Measurements from ENCODE around the gene NEGR1. TPM values are rescaled to one million over a fixed set of nuclear protein-coding genes. Genes with fewer than 3 reads are reported as not detected.

The NEGR1 gene
- total RNA-seq, 1 experiment from 2014 or later = 0.05 TPM

DNA sequence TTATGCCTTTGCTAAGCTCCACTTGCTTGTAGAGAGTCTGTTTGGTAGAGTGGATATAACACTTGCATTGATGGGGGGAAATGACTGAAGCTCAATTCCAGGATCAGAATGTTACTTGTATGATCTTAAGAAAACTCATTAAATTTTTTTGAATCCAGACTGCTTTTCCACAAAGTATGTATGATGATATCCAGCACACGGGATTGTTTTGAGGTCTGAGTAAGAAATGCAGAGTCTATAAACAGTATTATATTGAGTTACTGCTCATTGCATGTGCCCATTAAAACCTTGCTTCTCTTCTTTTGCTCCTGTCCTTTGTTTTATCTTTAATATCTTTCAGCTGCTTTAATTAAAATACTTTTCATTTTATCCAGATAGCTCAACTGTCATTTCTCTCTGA is 631.1 kb downstream of the NEGR1 start:
- H3K9me3 ChIP-seq (ENCODE audit: control insufficient read depth in 1 of 2, insufficient read depth in 1 of 2, low read depth in 1 of 2, low read length in 2 of 2) = peaks cover 3 to 12% of the 10 kb centered on the region in 2 experiments; a peak in 2 of 4 replicates
- no peak overlapping the region for H2AFZ ChIP-seq (ENCODE audit: low read depth, low read length, poor library complexity, severe bottlenecking)
- no peak overlapping the region for H3K9ac ChIP-seq (ENCODE audit: low read length)
- H3K79me2 ChIP-seq (ENCODE audit: insufficient read depth, low read length) = no peaks in the 10 kb centered on the region
- POLR2A ChIA-PET = no interaction called here
- no peak overlapping the region for H3K4me3 ChIP-seq (replicated peaks in 1 of 2; ENCODE audit: low read depth in 1 of 2, low read length in 2 of 2)
- H3K9me2 ChIP-seq (ENCODE audit: insufficient read depth) = no peaks in the 10 kb centered on the region
- intact Hi-C loops (cut with micrococcal nuclease) = no loop called here
- H3K36me3 ChIP-seq (ENCODE audit: control insufficient read depth in 1 of 2, insufficient read depth in 2 of 2, low read length in 2 of 2) = no peaks in the 10 kb centered on the region
- ATAC-seq = no peak
- TF ChIP-seq FOSL1 (IDR thresholded peaks at IDR 0.05; ENCODE audit: low read depth) = no peak
- no peak for TF ChIP-seq JUND (IDR thresholded peaks at IDR 0.05)
- no peak overlapping the region for H3K4me2 ChIP-seq (ENCODE audit: low read length)
- CTCF ChIA-PET = no interaction called here
- no peaks in the 10 kb centered on the region for H3K27me3 ChIP-seq (ENCODE audit: insufficient read depth, low read length)
- H3K4me1 ChIP-seq (ENCODE audit: control insufficient read depth in 1 of 2, insufficient read depth in 2 of 2, low read length in 2 of 2) = no peaks in the 10 kb centered on the region
- RAD21 ChIA-PET (ENCODE audit: low non-redundant PET in 1 of 2, low total read pairs in 2 of 2, uncharacterized antibody in 2 of 2, unreplicated experiment in 2 of 2) = no interaction called here
- H4K20me1 ChIP-seq (ENCODE audit: insufficient read depth) = no peaks in the 10 kb centered on the region
- H3K27ac ChIP-seq (ENCODE audit: low read depth, low read length) = no peak overlapping the region
- DNase-seq (ENCODE audit: low read depth, low spot score) = no peak
- no TSS peak for BruUV-seq (replicated peaks)

DNA sequence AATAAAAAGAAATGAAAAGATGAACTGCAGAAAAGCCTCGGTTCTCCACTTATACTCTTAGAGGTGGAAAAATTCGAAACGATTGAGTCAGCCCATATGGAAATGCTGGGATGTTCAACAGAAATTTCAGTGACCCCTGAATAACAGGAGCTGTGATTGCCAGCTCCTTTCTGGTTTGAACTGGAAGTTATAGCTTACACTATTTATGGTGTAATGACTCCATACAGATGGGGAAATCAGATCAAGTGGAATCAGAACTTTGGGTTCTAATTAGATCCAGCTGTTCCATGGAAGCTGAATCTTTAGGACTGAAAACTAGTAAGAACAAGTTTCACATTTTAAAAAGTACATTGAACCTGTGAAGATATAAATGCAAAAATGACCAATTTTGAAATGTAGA is 632.2 kb downstream of the NEGR1 start:
- ATAC-seq = no peak
- POLR2A ChIA-PET = no interaction called here
- Histone ChIP-seq H3K36me3 (ENCODE audit: control insufficient read depth in 1 of 2, insufficient read depth in 2 of 2, low read length in 2 of 2) (no peaks in the 10 kb centered on the region), H3K27ac (ENCODE audit: low read depth, low read length) (no peak overlapping the region), H3K79me2 (ENCODE audit: insufficient read depth, low read length) (no peaks in the 10 kb centered on the region), H2AFZ (ENCODE audit: low read depth, low read length, poor library complexity, severe bottlenecking) (no peak overlapping the region), H3K4me3 (replicated peaks in 1 of 2; ENCODE audit: low read depth in 1 of 2, low read length in 2 of 2) (no peak overlapping the region), H3K4me2 (ENCODE audit: low read length) (no peak overlapping the region), H3K9ac (ENCODE audit: low read length) (no peak overlapping the region), H3K9me3 (ENCODE audit: control insufficient read depth in 1 of 2, insufficient read depth in 1 of 2, low read depth in 1 of 2, low read length in 2 of 2) (peaks cover 3 to 12% of the 10 kb centered on the region in 2 experiments; a peak in 2 of 4 replicates), H4K20me1 (ENCODE audit: insufficient read depth) (no peaks in the 10 kb centered on the region), H3K27me3 (ENCODE audit: insufficient read depth, low read length) (no peaks in the 10 kb centered on the region), H3K4me1 (ENCODE audit: control insufficient read depth in 1 of 2, insufficient read depth in 2 of 2, low read length in 2 of 2) (no peaks in the 10 kb centered on the region), H3K9me2 (ENCODE audit: insufficient read depth) (no peaks in the 10 kb centered on the region)
- TF ChIP-seq CEBPB (IDR thresholded peaks at IDR 0.05; ENCODE audit: low read depth) (no peak), FOSL1 (IDR thresholded peaks at IDR 0.05; ENCODE audit: low read depth) (no peak), ZNF274 (IDR thresholded peaks at IDR 0.05; ENCODE audit: low read depth, low read length) (no peak), EGR1 (IDR thresholded peaks at IDR 0.05; ENCODE audit: low read depth) (no peak), ZFX (IDR thresholded peaks at IDR 0.05) (no peak), ELF1 (IDR thresholded peaks at IDR 0.05; ENCODE audit: borderline replicate concordance, low read depth) (no peak)
- TF ChIP-seq, protein P1, sequence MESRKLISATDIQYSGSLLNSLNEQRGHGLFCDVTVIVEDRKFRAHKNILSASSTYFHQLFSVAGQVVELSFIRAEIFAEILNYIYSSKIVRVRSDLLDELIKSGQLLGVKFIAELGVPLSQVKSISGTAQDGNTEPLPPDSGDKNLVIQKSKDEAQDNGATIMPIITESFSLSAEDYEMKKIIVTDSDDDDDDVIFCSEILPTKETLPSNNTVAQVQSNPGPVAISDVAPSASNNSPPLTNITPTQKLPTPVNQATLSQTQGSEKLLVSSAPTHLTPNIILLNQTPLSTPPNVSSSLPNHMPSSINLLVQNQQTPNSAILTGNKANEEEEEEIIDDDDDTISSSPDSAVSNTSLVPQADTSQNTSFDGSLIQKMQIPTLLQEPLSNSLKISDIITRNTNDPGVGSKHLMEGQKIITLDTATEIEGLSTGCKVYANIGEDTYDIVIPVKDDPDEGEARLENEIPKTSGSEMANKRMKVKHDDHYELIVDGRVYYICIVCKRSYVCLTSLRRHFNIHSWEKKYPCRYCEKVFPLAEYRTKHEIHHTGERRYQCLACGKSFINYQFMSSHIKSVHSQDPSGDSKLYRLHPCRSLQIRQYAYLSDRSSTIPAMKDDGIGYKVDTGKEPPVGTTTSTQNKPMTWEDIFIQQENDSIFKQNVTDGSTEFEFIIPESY (IDR thresholded peaks at IDR 0.05; ENCODE audit: extremely low read depth, insufficient replicate concordance, low read length) = no peak
- TF ChIP-seq, protein P2, sequence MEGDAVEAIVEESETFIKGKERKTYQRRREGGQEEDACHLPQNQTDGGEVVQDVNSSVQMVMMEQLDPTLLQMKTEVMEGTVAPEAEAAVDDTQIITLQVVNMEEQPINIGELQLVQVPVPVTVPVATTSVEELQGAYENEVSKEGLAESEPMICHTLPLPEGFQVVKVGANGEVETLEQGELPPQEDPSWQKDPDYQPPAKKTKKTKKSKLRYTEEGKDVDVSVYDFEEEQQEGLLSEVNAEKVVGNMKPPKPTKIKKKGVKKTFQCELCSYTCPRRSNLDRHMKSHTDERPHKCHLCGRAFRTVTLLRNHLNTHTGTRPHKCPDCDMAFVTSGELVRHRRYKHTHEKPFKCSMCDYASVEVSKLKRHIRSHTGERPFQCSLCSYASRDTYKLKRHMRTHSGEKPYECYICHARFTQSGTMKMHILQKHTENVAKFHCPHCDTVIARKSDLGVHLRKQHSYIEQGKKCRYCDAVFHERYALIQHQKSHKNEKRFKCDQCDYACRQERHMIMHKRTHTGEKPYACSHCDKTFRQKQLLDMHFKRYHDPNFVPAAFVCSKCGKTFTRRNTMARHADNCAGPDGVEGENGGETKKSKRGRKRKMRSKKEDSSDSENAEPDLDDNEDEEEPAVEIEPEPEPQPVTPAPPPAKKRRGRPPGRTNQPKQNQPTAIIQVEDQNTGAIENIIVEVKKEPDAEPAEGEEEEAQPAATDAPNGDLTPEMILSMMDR (IDR thresholded peaks at IDR 0.05 in 2 of 3, conservative IDR thresholded peaks at IDR 0.05 in 1 of 3; ENCODE audit: borderline replicate concordance in 1 of 3, insufficient read depth in 1 of 3, low read depth in 2 of 3, low read length in 2 of 3) = no peak
- TF ChIP-seq, protein P3, sequence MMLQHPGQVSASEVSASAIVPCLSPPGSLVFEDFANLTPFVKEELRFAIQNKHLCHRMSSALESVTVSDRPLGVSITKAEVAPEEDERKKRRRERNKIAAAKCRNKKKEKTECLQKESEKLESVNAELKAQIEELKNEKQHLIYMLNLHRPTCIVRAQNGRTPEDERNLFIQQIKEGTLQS (IDR thresholded peaks at IDR 0.05) = no peak
- TF ChIP-seq, protein P4, sequence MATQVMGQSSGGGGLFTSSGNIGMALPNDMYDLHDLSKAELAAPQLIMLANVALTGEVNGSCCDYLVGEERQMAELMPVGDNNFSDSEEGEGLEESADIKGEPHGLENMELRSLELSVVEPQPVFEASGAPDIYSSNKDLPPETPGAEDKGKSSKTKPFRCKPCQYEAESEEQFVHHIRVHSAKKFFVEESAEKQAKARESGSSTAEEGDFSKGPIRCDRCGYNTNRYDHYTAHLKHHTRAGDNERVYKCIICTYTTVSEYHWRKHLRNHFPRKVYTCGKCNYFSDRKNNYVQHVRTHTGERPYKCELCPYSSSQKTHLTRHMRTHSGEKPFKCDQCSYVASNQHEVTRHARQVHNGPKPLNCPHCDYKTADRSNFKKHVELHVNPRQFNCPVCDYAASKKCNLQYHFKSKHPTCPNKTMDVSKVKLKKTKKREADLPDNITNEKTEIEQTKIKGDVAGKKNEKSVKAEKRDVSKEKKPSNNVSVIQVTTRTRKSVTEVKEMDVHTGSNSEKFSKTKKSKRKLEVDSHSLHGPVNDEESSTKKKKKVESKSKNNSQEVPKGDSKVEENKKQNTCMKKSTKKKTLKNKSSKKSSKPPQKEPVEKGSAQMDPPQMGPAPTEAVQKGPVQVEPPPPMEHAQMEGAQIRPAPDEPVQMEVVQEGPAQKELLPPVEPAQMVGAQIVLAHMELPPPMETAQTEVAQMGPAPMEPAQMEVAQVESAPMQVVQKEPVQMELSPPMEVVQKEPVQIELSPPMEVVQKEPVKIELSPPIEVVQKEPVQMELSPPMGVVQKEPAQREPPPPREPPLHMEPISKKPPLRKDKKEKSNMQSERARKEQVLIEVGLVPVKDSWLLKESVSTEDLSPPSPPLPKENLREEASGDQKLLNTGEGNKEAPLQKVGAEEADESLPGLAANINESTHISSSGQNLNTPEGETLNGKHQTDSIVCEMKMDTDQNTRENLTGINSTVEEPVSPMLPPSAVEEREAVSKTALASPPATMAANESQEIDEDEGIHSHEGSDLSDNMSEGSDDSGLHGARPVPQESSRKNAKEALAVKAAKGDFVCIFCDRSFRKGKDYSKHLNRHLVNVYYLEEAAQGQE (IDR thresholded peaks at IDR 0.05; ENCODE audit: low read depth) = no peak
- intact Hi-C loops (cut with micrococcal nuclease) = no loop called here
- no peak for DNase-seq (ENCODE audit: low read depth, low spot score)
- RAD21 ChIA-PET (ENCODE audit: low non-redundant PET in 1 of 2, low total read pairs in 2 of 2, uncharacterized antibody in 2 of 2, unreplicated experiment in 2 of 2) = no interaction called here
- BruUV-seq (replicated peaks) = no TSS peak
- CTCF ChIA-PET = no interaction called here
